Superior temporal gyrus (tissue), 1 donor: Measurements from ENCODE around the gene ZNF362.
"Not testable (repeated sequence)": the region's sequence is repeated elsewhere in the genome, so short reads cannot be mapped to it uniquely, and the experiment has no call there.

Source experiments
- DNase-seq: peaks from one replicate; pipeline ENCODE4 v3.0.0-alpha.2; 2016; ENCODE audit errors: extremely low spot score

The ZNF362 gene

GRCh38 chr1:33305816-33306652 lies 49.7 kb downstream of the ZNF362 start:
- no peak for DNase-seq

GRCh38 chr1:33306653-33307493 lies 50.6 kb downstream of the ZNF362 start:
- DNase-seq, result no peak

GRCh38 chr1:33307494-33307864 lies 51.2 kb downstream of the ZNF362 start:
- DNase-seq, result no peak

GRCh38 chr1:33309351-33309750 lies 53.1 kb downstream of the ZNF362 start:
- not testable (repeated sequence) for DNase-seq

- no peak for DNase-seq
Observed at GRCh38 chr1:33310702-33311101, 54.4 kb downstream of the ZNF362 start.

GRCh38 chr1:33311706-33312412 lies 55.6 kb downstream of the ZNF362 start:
- no peak for DNase-seq

GRCh38 chr1:33312413-33312749 lies 56.1 kb downstream of the ZNF362 start:
- no peak for DNase-seq

GRCh38 chr1:33314416-33314815 lies 58.1 kb downstream of the ZNF362 start:
- DNase-seq, result no peak

- DNase-seq, result no peak
Observed at GRCh38 chr1:33316601-33317000, 60.3 kb downstream of the ZNF362 start.

GRCh38 chr1:33317354-33317753 lies 61.1 kb downstream of the ZNF362 start:
- no peak for DNase-seq

GRCh38 chr1:33317946-33318345 lies 61.7 kb downstream of the ZNF362 start:
- DNase-seq, result no peak

GRCh38 chr1:33319186-33319948 lies 63.1 kb downstream of the ZNF362 start:
- DNase-seq, result no peak

GRCh38 chr1:33319949-33320618 lies 63.8 kb downstream of the ZNF362 start:
- no peak for DNase-seq

GRCh38 chr1:33320619-33321165 lies 64.4 kb downstream of the ZNF362 start, which contains the start of gene A3GALT2:
A3GALT2 (minus strand) TSS chr1:33321098; CDS start chr1:33321098, 0 bp downstream.
- no peak for DNase-seq

GRCh38 chr1:33321178-33321577 lies 64.9 kb downstream of the ZNF362 start:
- DNase-seq, result no peak

- DNase-seq, result no peak
Observed at GRCh38 chr1:33322109-33322508, 65.8 kb downstream of the ZNF362 start.

GRCh38 chr1:33322870-33323585 lies 66.7 kb downstream of the ZNF362 start:
- DNase-seq, result no peak

- DNase-seq, result no peak
Observed at GRCh38 chr1:33323663-33324477, 67.6 kb downstream of the ZNF362 start.
